GM12801 (cell line): ENCODE results near the gene APOBEC2.

Experiments used
- CTCF ChIP-seq: IDR thresholded peaks from one replicate; pipeline ENCODE4 v1.5.1; 2011; ENCODE audit warnings: control low read depth; ENCODE audit not compliant: insufficient read length; ENCODE audit errors: extremely low read depth

Gene APOBEC2

DNA sequence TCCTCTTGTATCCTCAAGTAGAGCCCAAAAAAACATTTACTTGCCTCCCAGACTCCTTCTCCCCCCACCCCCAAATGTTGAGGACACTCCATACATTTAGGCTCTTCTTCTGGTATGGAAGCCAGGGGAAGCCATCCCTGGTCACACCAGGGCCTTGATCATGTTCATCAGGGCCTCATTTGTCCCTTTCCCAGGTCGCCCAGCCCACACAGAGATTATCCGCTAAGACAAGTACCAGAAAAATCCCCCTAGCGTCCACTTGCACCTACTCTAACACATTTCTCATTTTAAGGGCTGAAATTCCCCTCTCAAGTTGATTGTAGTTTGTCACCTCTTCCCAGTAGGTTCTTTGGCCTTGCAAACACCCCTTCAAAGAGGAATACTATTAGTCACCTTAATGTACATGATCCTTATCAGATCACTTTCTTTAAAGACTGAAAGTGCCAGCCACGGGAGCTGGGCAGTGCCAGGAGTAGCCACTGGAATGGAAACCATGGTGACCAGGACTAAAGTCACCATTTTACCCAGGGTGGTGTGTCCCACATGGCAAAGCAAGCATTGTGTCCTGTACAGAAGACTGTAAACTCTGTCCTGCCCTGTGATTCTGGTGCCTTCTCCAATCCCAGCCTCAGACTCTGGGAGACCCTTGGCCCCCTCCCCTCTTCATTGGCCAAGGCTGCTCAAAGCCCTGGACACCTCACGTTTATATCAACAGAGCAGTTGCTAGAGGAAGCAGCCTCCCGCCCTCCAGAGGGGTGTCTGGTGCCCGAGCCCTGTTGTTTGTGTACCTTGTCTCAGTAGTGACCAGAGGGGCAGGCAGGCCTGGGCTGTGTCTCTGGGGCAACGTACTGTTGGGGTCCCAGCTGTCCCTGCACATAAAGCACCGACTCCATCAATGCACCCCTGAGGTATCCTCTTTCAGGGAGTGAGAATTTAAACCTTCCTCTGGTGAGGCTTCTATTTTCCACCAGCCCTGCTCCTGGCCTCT, 5.0 kb upstream of the APOBEC2 start:
- TF ChIP-seq CTCF = no peak

GRCh38 chr6:41049521-41049920, 3.5 kb upstream of the APOBEC2 start:
- TF ChIP-seq CTCF = no peak

GRCh38 chr6:41049955-41050354, 3.0 kb upstream of the APOBEC2 start:
- TF ChIP-seq CTCF = no peak

DNA sequence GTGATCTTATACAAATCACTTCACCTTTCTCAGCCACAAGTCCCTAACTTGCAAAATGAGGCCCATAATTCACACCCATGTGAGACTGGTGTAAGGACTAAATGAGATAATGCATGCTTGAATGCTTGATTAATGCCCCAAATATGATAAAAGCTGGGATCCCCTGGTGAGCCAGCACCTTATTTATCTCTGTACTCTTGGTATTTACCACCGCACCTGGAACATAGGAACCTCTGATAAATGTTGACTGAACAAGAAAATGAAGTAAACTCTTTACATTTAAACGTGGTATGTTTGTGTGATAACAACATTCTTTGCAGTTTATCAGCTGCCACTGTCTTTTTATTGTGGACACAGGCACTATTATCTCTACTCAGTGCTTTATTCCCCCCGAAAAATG, 2.5 kb upstream of the APOBEC2 start:
- TF ChIP-seq CTCF = no peak

DNA sequence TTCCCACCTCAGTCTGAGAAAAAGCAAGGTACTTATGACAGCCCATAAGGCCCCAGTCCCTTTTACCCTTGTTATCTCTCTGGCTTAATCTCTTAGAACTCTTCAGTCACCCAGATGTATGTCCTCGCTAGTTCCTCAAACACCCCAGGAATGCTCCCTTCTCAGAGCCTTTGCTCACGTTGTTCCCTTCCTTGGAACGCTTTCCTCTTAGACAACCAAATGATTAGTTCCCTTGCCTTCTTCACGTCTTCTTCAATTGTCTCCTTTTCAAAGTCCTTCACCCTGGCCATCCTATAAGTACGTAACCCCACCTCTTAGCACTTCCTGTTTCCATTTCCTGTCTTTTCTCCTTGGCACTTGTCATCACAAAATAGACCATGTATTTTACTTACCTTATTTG, 1.1 kb upstream of the APOBEC2 start:
- TF ChIP-seq CTCF = no peak

- no peak for TF ChIP-seq CTCF
Measured at GRCh38 chr6:41054511-41054910, 1.5 kb downstream of the APOBEC2 start.

- TF ChIP-seq CTCF = no peak
Measured at GRCh38 chr6:41055149-41055548, 2.1 kb downstream of the APOBEC2 start.
